GM18873 (cell line): Measurements from ENCODE around the gene TRIM28.
A peak's percentile ranks its signal among the peaks of the same experiment; 100 is the strongest.

Experiments used
- ATAC-seq: cut with Tn5 transposase; IDR thresholded peaks from one replicate; pipeline ENCODE4 v1.9.1; 2021; ENCODE audit warnings: mild to moderate bottlenecking, moderate library complexity, moderate number of reproducible peaks; ENCODE audit not compliant: unreplicated experiment, low FRiP score

TRIM28 gene

GRCh38 chr19:58558623-58559274 is 14.9 kb downstream of the TRIM28 start:
- peak; percentile 50 for ATAC-seq

- no peak for ATAC-seq
Observed at GRCh38 chr19:58559275-58560006, 15.6 kb downstream of the TRIM28 start.

GRCh38 chr19:58560007-58560887 is 16.4 kb downstream of the TRIM28 start:
- ATAC-seq = no peak

- no peak for ATAC-seq
Observed at GRCh38 chr19:58560921-58561320, 17.1 kb downstream of the TRIM28 start.

GRCh38 chr19:58561373-58562121 is 17.7 kb downstream of the TRIM28 start:
- no peak for ATAC-seq

GRCh38 chr19:58562122-58563033 is 18.5 kb downstream of the TRIM28 start:
- no peak for ATAC-seq

GRCh38 chr19:58563034-58563573 is 19.2 kb downstream of the TRIM28 start:
- no peak for ATAC-seq

GRCh38 chr19:58563823-58564222 is 20.0 kb downstream of the TRIM28 start:
- no peak for ATAC-seq

GRCh38 chr19:58566989-58567388 is 23.1 kb downstream of the TRIM28 start:
- no peak for ATAC-seq

- no peak for ATAC-seq
Observed at GRCh38 chr19:58568453-58569130, 24.7 kb downstream of the TRIM28 start.

GRCh38 chr19:58569191-58569942 is 25.5 kb downstream of the TRIM28 start:
- ATAC-seq = no peak

GRCh38 chr19:58569943-58570670 is 26.2 kb downstream of the TRIM28 start:
- no peak for ATAC-seq

- ATAC-seq = no peak
Observed at GRCh38 chr19:58570770-58571574, 27.1 kb downstream of the TRIM28 start.

GRCh38 chr19:58571575-58571947 is 27.7 kb downstream of the TRIM28 start:
- ATAC-seq = no peak

GRCh38 chr19:58572026-58572817 is 28.4 kb downstream of the TRIM28 start:
- ATAC-seq = no peak
